Tibial artery (tissue), 4 donors: ENCODE measurements around the gene GPAT3.

Experiments
- DNase-seq, 2 donors: peaks; one replicate each; pipeline ENCODE4 v3.0.0-alpha.2; 2019
- H3K27ac ChIP-seq, 2 donors: fragments of 200-600 bp; sonication (generic) in 1 of 2; 1 replicate in 1 of 2; 2 replicates in 1 of 2; pipeline ENCODE4 v1.5.1; 2018 to 2019; ENCODE audit warnings: mild to moderate bottlenecking in 1 of 2
- H3K27me3 ChIP-seq, 2 donors: fragments of 200-600 bp; sonication (generic) in 1 of 2; one replicate each; pipeline versions ENCODE4 v1.5.1 to v1.6.0; 2016 to 2019
- H3K36me3 ChIP-seq, 3 donors: fragments of 200-600 bp; sonication (generic) in 2 of 3; one replicate each; pipeline ENCODE4 v1.5.1; 2016 to 2019; ENCODE audit warnings: mild to moderate bottlenecking in 2 of 3
- H3K4me1 ChIP-seq, 4 donors: fragments of 200-600 bp; sonication (generic) in 2 of 4; 1 replicate in 3 of 4; 2 replicates in 1 of 4; pipeline ENCODE4 v1.5.1; 2016 to 2019
- H3K4me3 ChIP-seq, 2 donors: fragments of 200-600 bp; sonication (generic) in 1 of 2; 1 replicate in 1 of 2; 2 replicates in 1 of 2; pipeline ENCODE4 v1.5.1; 2018 to 2019; ENCODE audit warnings: mild to moderate bottlenecking in 2 of 2
- H3K9me3 ChIP-seq, 3 donors: fragments of 200-600 bp; sonication (generic) in 1 of 3; one replicate each; pipeline ENCODE4 v1.5.1; 2016 to 2019
- CTCF ChIP-seq, 2 experiments: fragments of 200-600 bp in 1 of 2; fragments of 450-650 bp in 1 of 2; IDR thresholded peaks; one replicate each; pipeline ENCODE4 v1.5.1; 2017 to 2019; ENCODE audit warnings: antibody characterized with exemption in 2 of 2, mild to moderate bottlenecking in 1 of 2, moderate library complexity in 1 of 2
- intact Hi-C: fragments of 100-400 bp; cut with DNase I; formaldehyde crosslinking; loops from one replicate; pipeline ENCODE4 v1.15.0; 2023; ENCODE audit warnings: low total_unique reads

The GPAT3 gene

GRCh38 chr4:83510442-83510841 is 25.5 kb upstream of the GPAT3 start:
- no peak overlapping the region for H3K4me3 ChIP-seq
- H3K36me3 ChIP-seq = no peaks in the 10 kb centered on the region
- intact Hi-C loops = loop anchor here (10.0 kb wide), 1 partner anchor 124 kb away; no protein-coding TSS in a partner anchor
- no peak overlapping the region for H3K27ac ChIP-seq
- TF ChIP-seq CTCF (IDR thresholded peaks at IDR 0.05) = no peak
- no peak for DNase-seq
- no peaks in the 10 kb centered on the region for H3K4me1 ChIP-seq
- H3K27me3 ChIP-seq = no peaks in the 10 kb centered on the region
- H3K9me3 ChIP-seq = no peaks in the 10 kb centered on the region

GRCh38 chr4:83516042-83516772 is 19.7 kb upstream of the GPAT3 start:
- intact Hi-C loops = loop anchor here (10.0 kb wide), 1 partner anchor 119 kb away; no protein-coding TSS in a partner anchor
- Histone ChIP-seq H3K4me3 (no peak overlapping the region), H3K36me3 (no peaks in the 10 kb centered on the region), H3K4me1 (no peaks in the 10 kb centered on the region), H3K27ac (no peak overlapping the region), H3K9me3 (no peaks in the 10 kb centered on the region), H3K27me3 (no peaks in the 10 kb centered on the region)
- TF ChIP-seq CTCF (IDR thresholded peaks at IDR 0.05) = no peak
- no peak for DNase-seq

GRCh38 chr4:83522239-83522638 is 13.7 kb upstream of the GPAT3 start:
- H3K36me3 ChIP-seq = no peaks in the 10 kb centered on the region
- intact Hi-C loops = no loop called here
- no peaks in the 10 kb centered on the region for H3K27me3 ChIP-seq
- H3K9me3 ChIP-seq = peaks cover 0 to 2% (median 0%) of the 10 kb centered on the region in 3 donors
- H3K27ac ChIP-seq = no peak overlapping the region
- DNase-seq = no peak
- TF ChIP-seq CTCF (IDR thresholded peaks at IDR 0.05) = no peak
- H3K4me3 ChIP-seq = no peak overlapping the region
- no peaks in the 10 kb centered on the region for H3K4me1 ChIP-seq

GRCh38 chr4:83527671-83528070 is 8.2 kb upstream of the GPAT3 start:
- no peak for TF ChIP-seq CTCF (IDR thresholded peaks at IDR 0.05)
- DNase-seq = no peak
- Histone ChIP-seq H3K9me3 (peaks cover 0 to 3% (median 0%) of the 10 kb centered on the region in 3 donors), H3K4me3 (no peak overlapping the region), H3K4me1 (no peaks in the 10 kb centered on the region), H3K27ac (no peak overlapping the region), H3K27me3 (peaks cover 0 to 10% of the 10 kb centered on the region in 2 donors), H3K36me3 (no peaks in the 10 kb centered on the region)
- intact Hi-C loops = no loop called here

- intact Hi-C loops = no loop called here
- Histone ChIP-seq H3K4me3 (peak overlapping the region; percentile 60 to 74), H3K9me3 (no peaks in the 10 kb centered on the region), H3K36me3 (no peaks in the 10 kb centered on the region), H3K4me1 (peaks cover 0 to 20% (median 8%) of the 10 kb centered on the region in 4 donors), H3K27me3 (peaks cover 0 to 11% of the 10 kb centered on the region in 2 donors), H3K27ac (peak overlapping the region; percentile 37 to 57)
- DNase-seq = peak in 1 of 2 donors; percentile 63
- TF ChIP-seq CTCF (IDR thresholded peaks at IDR 0.05) = no peak
Measured at GRCh38 chr4:83536362-83537272, 709 bp downstream of the GPAT3 start.
